ENCODE results near the gene MEGF8. TPM values are rescaled to one million over a fixed set of nuclear protein-coding genes. Genes with fewer than 3 reads are reported as not detected.

MEGF8 gene
- total and polyA plus RNA-seq, 4 donors: 6.0 to 21.7 (median 11.1) TPM

GRCh38 chr19:42396381-42397262 is 71.2 kb downstream of the MEGF8 start:
- no peaks in the 10 kb centered on the region for H3K36me3 ChIP-seq (ENCODE audit: control insufficient read depth in 4 of 4, insufficient read depth in 4 of 4, low read length in 4 of 4)
- ATAC-seq (ENCODE audit: insufficient read depth, low FRiP score): peak; percentile 96
- 2 to 5% methylated on average over 42 of the region's 42 CpGs for WGBS, 2 donors
- TF ChIP-seq CTCF (IDR thresholded peaks at IDR 0.05; ENCODE audit: control extremely low read depth, extremely low read depth): no peak
- H3K27me3 ChIP-seq (ENCODE audit: control insufficient read depth in 3 of 3, insufficient read depth in 3 of 3, low read length in 2 of 3): peaks cover 0 to 7% (median 0%) of the 10 kb centered on the region in 3 donors
- peaks cover 2 to 22% (median 8%) of the 10 kb centered on the region in 5 donors for H3K4me1 ChIP-seq (ENCODE audit: control insufficient read depth in 5 of 5, insufficient read depth in 5 of 5, low read length in 5 of 5)
- peak overlapping the region; percentile 7 for H3K4me3 ChIP-seq
- peak overlapping the region; percentile 93 to 95 for H3K9ac ChIP-seq (ENCODE audit: insufficient read depth in 1 of 2, low read length in 2 of 2)
- H3K9me3 ChIP-seq (ENCODE audit: control insufficient read depth in 4 of 4, insufficient read depth in 3 of 4, low read length in 3 of 4): no peaks in the 10 kb centered on the region
- peak; percentile 99 to 100 (median 100) for DNase-seq
- H3K27ac ChIP-seq (ENCODE audit: low read depth in 1 of 2, low read length in 1 of 2): peak overlapping the region; percentile 62 to 78

- ATAC-seq (ENCODE audit: insufficient read depth, low FRiP score): no peak
- Histone ChIP-seq H3K27ac (ENCODE audit: low read depth in 1 of 2, low read length in 1 of 2) (peak overlapping the region; percentile 27 to 62), H3K4me1 (ENCODE audit: control insufficient read depth in 5 of 5, insufficient read depth in 5 of 5, low read length in 5 of 5) (peaks cover 2 to 22% (median 8%) of the 10 kb centered on the region in 5 donors), H3K4me3 (peak overlapping the region; percentile 7), H3K9ac (ENCODE audit: insufficient read depth in 1 of 2, low read length in 2 of 2) (peak overlapping the region; percentile 93 to 95), H3K36me3 (ENCODE audit: control insufficient read depth in 4 of 4, insufficient read depth in 4 of 4, low read length in 4 of 4) (no peaks in the 10 kb centered on the region), H3K9me3 (ENCODE audit: control insufficient read depth in 4 of 4, insufficient read depth in 3 of 4, low read length in 3 of 4) (no peaks in the 10 kb centered on the region), H3K27me3 (ENCODE audit: control insufficient read depth in 3 of 3, insufficient read depth in 3 of 3, low read length in 2 of 3) (no peaks in the 10 kb centered on the region)
- no peak for DNase-seq
- TF ChIP-seq CTCF (IDR thresholded peaks at IDR 0.05; ENCODE audit: control extremely low read depth, extremely low read depth): no peak
- WGBS, 2 donors: 24 to 25% methylated on average over 25 of the region's 25 CpGs
These were observed 72.1 kb downstream of the MEGF8 start for GRCh38 chr19:42397263-42398166.

- DNase-seq (no peak), ATAC-seq (ENCODE audit: insufficient read depth, low FRiP score) (no peak)
- Histone ChIP-seq H3K27me3 (ENCODE audit: control insufficient read depth in 3 of 3, insufficient read depth in 3 of 3, low read length in 2 of 3) (no peaks in the 10 kb centered on the region), H3K36me3 (ENCODE audit: control insufficient read depth in 4 of 4, insufficient read depth in 4 of 4, low read length in 4 of 4) (peaks cover 0 to 6% (median 0%) of the 10 kb centered on the region in 4 donors), H3K9me3 (ENCODE audit: control insufficient read depth in 4 of 4, insufficient read depth in 3 of 4, low read length in 3 of 4) (no peaks in the 10 kb centered on the region), H3K9ac (ENCODE audit: insufficient read depth in 1 of 2, low read length in 2 of 2) (no peak overlapping the region), H3K4me3 (no peak overlapping the region), H3K4me1 (ENCODE audit: control insufficient read depth in 5 of 5, insufficient read depth in 5 of 5, low read length in 5 of 5) (peaks cover 2 to 22% (median 8%) of the 10 kb centered on the region in 5 donors), H3K27ac (ENCODE audit: low read depth in 1 of 2, low read length in 1 of 2) (no peak overlapping the region)
- TF ChIP-seq CTCF (IDR thresholded peaks at IDR 0.05; ENCODE audit: control extremely low read depth, extremely low read depth): no peak
- 94 to 98% methylated on average over 1 of the region's 1 CpG for WGBS, 2 donors
These were observed 75.0 kb downstream of the MEGF8 start for GRCh38 chr19:42400404-42400803.

All from lung (tissue), 12 donors.